Measurements from ENCODE around the gene RTKN2. TPM values are rescaled to one million over a fixed set of nuclear protein-coding genes. Genes with fewer than 3 reads are reported as not detected.

Gene RTKN2
- total and polyA plus RNA-seq, 2 donors (not counting 1 experiment from before 2014, with no cell fraction given) = 0.07 to 0.22 TPM

- Histone ChIP-seq H2AFZ (ENCODE audit: insufficient read depth, low read depth, low read length, poor library complexity, severe bottlenecking) (no peak overlapping the region), H3K27ac (ENCODE audit: low read length in 2 of 2) (no peak overlapping the region), H3K9ac (ENCODE audit: low read length) (no peak overlapping the region), H3K4me1 (ENCODE audit: control insufficient read depth in 2 of 2, insufficient read depth in 2 of 2, low read length in 2 of 2) (peaks cover 0 to 18% of the 10 kb centered on the region in 2 donors), H3K9me3 (ENCODE audit: control extremely low read depth in 1 of 3, control insufficient read depth in 2 of 3, insufficient read depth in 1 of 3, low read length in 2 of 3) (no peaks in the 10 kb centered on the region), H3K36me3 (replicated peaks in 1 of 2; ENCODE audit: control extremely low read depth in 1 of 2, control insufficient read depth in 1 of 2, extremely low read depth in 1 of 2, insufficient read depth in 2 of 2, low read length in 1 of 2) (no peaks in the 10 kb centered on the region), H3K4me2 (replicated peaks; ENCODE audit: low read depth, low read length, poor library complexity, severe bottlenecking) (no peak overlapping the region), H3K79me2 (ENCODE audit: control insufficient read depth, insufficient read depth, low read length) (no peaks in the 10 kb centered on the region), H4K20me1 (ENCODE audit: control insufficient read depth, insufficient read depth, low read length, poor library complexity, severe bottlenecking) (no peaks in the 10 kb centered on the region), H3K27me3 (replicated peaks in 1 of 4; ENCODE audit: control extremely low read depth in 1 of 4, control insufficient read depth in 3 of 4, insufficient read depth in 4 of 4, low read length in 3 of 4) (no peaks in the 10 kb centered on the region), H3K4me3 (ENCODE audit: control extremely low read depth in 1 of 5, extremely low read depth in 1 of 5, insufficient read depth in 1 of 5, low read depth in 2 of 5, low read length in 4 of 5) (no peak overlapping the region)
- ChIA-PET CTCF (interaction anchor here (0.8 kb wide), 1 partner anchor 20 kb away, joined by 3 read pairs; no protein-coding TSS in a partner anchor), POLR2A (no interaction called here)
- H3K4me1 Mint-ChIP-seq = peaks cover 19% of the 10 kb centered on the region
- no peak for DNase-seq
- no peaks in the 10 kb centered on the region for H3K9me3 Mint-ChIP-seq (ENCODE audit: insufficient read depth)
- no peak for TF ChIP-seq CTCF (IDR thresholded peaks at IDR 0.05)
- TF ChIP-seq EZH2 (IDR thresholded peaks at IDR 0.05; ENCODE audit: borderline replicate concordance, insufficient read depth, low read depth, low read length, poor library complexity, severe bottlenecking) = no peak
- intact Hi-C loops (cut with micrococcal nuclease) = no loop called here
- no peak for ATAC-seq (ENCODE audit: low read depth)
- peaks cover 18% of the 10 kb centered on the region for H3K27me3 Mint-ChIP-seq
- no peak overlapping the region for H3K4me3 Mint-ChIP-seq
- no peak overlapping the region for H3K27ac Mint-ChIP-seq
These were observed 39.5 kb upstream of the RTKN2 start for GRCh38 chr10:62308101-62308500.

GRCh38 chr10:62307635-62308034 is 39.0 kb upstream of the RTKN2 start:
- H3K9ac ChIP-seq (ENCODE audit: low read length) = no peak overlapping the region
- TF ChIP-seq EZH2 (IDR thresholded peaks at IDR 0.05; ENCODE audit: borderline replicate concordance, insufficient read depth, low read depth, low read length, poor library complexity, severe bottlenecking) (no peak), CTCF (IDR thresholded peaks at IDR 0.05) (no peak)
- no peak for ATAC-seq (ENCODE audit: low read depth)
- no CpG with 5 or more reads among the region's 4 CpGs for WGBS (ENCODE audit: insufficient coverage)
- no peaks in the 10 kb centered on the region for H3K79me2 ChIP-seq (ENCODE audit: control insufficient read depth, insufficient read depth, low read length)
- H2AFZ ChIP-seq (ENCODE audit: insufficient read depth, low read depth, low read length, poor library complexity, severe bottlenecking) = no peak overlapping the region
- H3K9me3 Mint-ChIP-seq (ENCODE audit: insufficient read depth) = no peaks in the 10 kb centered on the region
- ChIA-PET CTCF (interaction anchor here (0.8 kb wide), 1 partner anchor 20 kb away, joined by 3 read pairs; no protein-coding TSS in a partner anchor), POLR2A (no interaction called here)
- H3K27me3 ChIP-seq (replicated peaks in 1 of 4; ENCODE audit: control extremely low read depth in 1 of 4, control insufficient read depth in 3 of 4, insufficient read depth in 4 of 4, low read length in 3 of 4) = no peaks in the 10 kb centered on the region
- no peak overlapping the region for H3K27ac Mint-ChIP-seq
- DNase-seq = no peak
- H3K4me3 ChIP-seq (ENCODE audit: control extremely low read depth in 1 of 5, extremely low read depth in 1 of 5, insufficient read depth in 1 of 5, low read depth in 2 of 5, low read length in 4 of 5) = no peak overlapping the region
- peaks cover 0 to 18% of the 10 kb centered on the region in 2 donors for H3K4me1 ChIP-seq (ENCODE audit: control insufficient read depth in 2 of 2, insufficient read depth in 2 of 2, low read length in 2 of 2)
- no peaks in the 10 kb centered on the region for H4K20me1 ChIP-seq (ENCODE audit: control insufficient read depth, insufficient read depth, low read length, poor library complexity, severe bottlenecking)
- no peak overlapping the region for H3K4me3 Mint-ChIP-seq
- H3K27ac ChIP-seq (ENCODE audit: low read length in 2 of 2) = no peak overlapping the region
- intact Hi-C loops (cut with micrococcal nuclease) = no loop called here
- H3K36me3 ChIP-seq (replicated peaks in 1 of 2; ENCODE audit: control extremely low read depth in 1 of 2, control insufficient read depth in 1 of 2, extremely low read depth in 1 of 2, insufficient read depth in 2 of 2, low read length in 1 of 2) = no peaks in the 10 kb centered on the region
- H3K4me2 ChIP-seq (replicated peaks; ENCODE audit: low read depth, low read length, poor library complexity, severe bottlenecking) = no peak overlapping the region
- peaks cover 18% of the 10 kb centered on the region for H3K27me3 Mint-ChIP-seq
- H3K9me3 ChIP-seq (ENCODE audit: control extremely low read depth in 1 of 3, control insufficient read depth in 2 of 3, insufficient read depth in 1 of 3, low read length in 2 of 3) = no peaks in the 10 kb centered on the region
- H3K4me1 Mint-ChIP-seq = peaks cover 19% of the 10 kb centered on the region
